Measurements from ENCODE around the gene TSPAN14. TPM values are rescaled to one million over a fixed set of nuclear protein-coding genes. Genes with fewer than 3 reads are reported as not detected.
A peak's percentile ranks its signal among the peaks of the same experiment; 100 is the strongest.

The TSPAN14 gene
- total and polyA plus RNA-seq, 2 of the 13 experiments (the other 11 are each of a cell fraction or from before 2014, with no cell fraction given) = 24.1 to 80.6 TPM

DNA sequence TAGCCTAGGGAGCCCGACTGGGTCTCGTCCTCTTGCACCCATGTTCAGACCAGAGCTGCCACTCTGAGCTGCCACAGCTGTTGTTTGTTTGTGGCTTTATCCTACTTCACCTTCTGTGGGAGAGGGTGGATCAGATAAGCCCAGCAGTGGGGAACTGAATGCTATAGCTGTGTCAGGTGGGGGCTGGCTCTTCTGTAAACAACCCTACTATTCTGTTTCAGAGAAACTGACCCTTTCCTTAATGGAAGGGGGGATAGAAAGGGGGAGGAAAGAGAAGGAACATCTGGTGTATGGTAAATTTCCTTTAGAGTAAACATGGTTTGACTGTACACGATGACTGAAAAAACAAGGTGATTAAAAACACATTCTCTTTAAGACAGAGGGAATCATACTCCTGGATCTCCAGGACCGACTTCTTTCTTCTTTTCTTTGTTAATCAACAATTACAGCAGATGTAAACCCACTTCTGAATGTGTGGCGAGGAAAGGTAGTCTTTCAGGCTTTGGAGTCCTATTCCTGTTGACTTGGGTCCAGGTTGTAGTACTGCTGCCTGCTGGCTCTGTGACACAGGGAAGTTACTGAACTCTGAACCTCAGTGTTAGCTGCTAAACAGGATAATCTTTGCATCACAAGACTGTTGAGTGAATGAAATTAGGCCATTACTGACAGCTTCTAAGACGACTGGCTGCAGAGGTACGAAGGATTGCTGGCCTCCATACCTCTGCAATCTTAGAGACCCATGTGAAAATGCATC, 39.8 kb upstream of the TSPAN14 start:
- Histone ChIP-seq H3K9ac (ENCODE audit: insufficient read depth, low read depth, low read length) (peak overlapping the region; percentile 35; the same call in 1 of the 2 replicates), H3K27ac (ENCODE audit: extremely low read length, insufficient read depth, low read length) (peak overlapping the region; percentile 72), H3K36me3 (replicated peaks in 1 of 2; ENCODE audit: control insufficient read depth in 1 of 2, insufficient read depth in 2 of 2, low read length in 2 of 2) (peaks cover 0 to 3% of the 10 kb centered on the region in 2 experiments; a peak in 1 of 5 replicates), H3K27me3 (ENCODE audit: control insufficient read depth in 1 of 2, insufficient read depth in 2 of 2, low read length in 2 of 2) (no peaks in the 10 kb centered on the region), H3K79me2 (ENCODE audit: insufficient read depth, low read length) (peaks cover 78% of the 10 kb centered on the region), H3K9me3 (ENCODE audit: low read length) (no peaks in the 10 kb centered on the region), H3K4me3 (replicated peaks in 1 of 3; ENCODE audit: insufficient read depth in 1 of 3, low read depth in 2 of 3, low read length in 3 of 3) (peak overlapping the region in 2 of 3 experiments; percentile 7 to 37; a peak in 2 of 6 replicates), H3K4me2 (ENCODE audit: low read depth, low read length) (peak overlapping the region; percentile 66), H2AFZ (ENCODE audit: low read length) (no peak overlapping the region), H4K20me1 (ENCODE audit: insufficient read depth, low read length) (peaks cover 10% of the 10 kb centered on the region; the same call in 1 of the 2 replicates), H3K4me1 (ENCODE audit: insufficient read depth, low read length) (peaks cover 76% of the 10 kb centered on the region)
- BruUV-seq (replicated peaks) = no TSS peak
- ATAC-seq (peak; percentile 82), DNase-seq (ENCODE audit: low spot score) (peak; percentile 73), FAIRE-seq (peak; percentile 94)
- intact Hi-C loops (cut with micrococcal nuclease; ENCODE audit: unreplicated experiment) = no loop called here
- POLR2A ChIA-PET = interaction anchor here (1.0 to 1.7 kb wide), 2 partner anchors 79 to 84 kb away, joined by 4 read pairs; no protein-coding TSS in a partner anchor
- 2% methylated on average over 7 of the region's 7 CpGs for WGBS (ENCODE audit: low lambda C conversion rate)
- in situ Hi-C loops (cut with HindIII; ENCODE audit: extremely low pct_ligation_motif_present, low pct_unique_long_range_greater_than_20kb) = no loop called here
- CTCF ChIA-PET (ENCODE audit: low intra/inter-chr PET ratio, low total read pairs) = no interaction called here
- TF ChIP-seq ZNF292 (CRISPR knock-in tag; IDR thresholded peaks at IDR 0.05; ENCODE audit: borderline replicate concordance, low read depth) = peak; percentile 85; the same call in 1 of the 2 replicates
- no peak for TF ChIP-seq ZNF557 (CRISPR knock-in tag; IDR thresholded peaks at IDR 0.05)
- TF ChIP-seq, protein P1, sequence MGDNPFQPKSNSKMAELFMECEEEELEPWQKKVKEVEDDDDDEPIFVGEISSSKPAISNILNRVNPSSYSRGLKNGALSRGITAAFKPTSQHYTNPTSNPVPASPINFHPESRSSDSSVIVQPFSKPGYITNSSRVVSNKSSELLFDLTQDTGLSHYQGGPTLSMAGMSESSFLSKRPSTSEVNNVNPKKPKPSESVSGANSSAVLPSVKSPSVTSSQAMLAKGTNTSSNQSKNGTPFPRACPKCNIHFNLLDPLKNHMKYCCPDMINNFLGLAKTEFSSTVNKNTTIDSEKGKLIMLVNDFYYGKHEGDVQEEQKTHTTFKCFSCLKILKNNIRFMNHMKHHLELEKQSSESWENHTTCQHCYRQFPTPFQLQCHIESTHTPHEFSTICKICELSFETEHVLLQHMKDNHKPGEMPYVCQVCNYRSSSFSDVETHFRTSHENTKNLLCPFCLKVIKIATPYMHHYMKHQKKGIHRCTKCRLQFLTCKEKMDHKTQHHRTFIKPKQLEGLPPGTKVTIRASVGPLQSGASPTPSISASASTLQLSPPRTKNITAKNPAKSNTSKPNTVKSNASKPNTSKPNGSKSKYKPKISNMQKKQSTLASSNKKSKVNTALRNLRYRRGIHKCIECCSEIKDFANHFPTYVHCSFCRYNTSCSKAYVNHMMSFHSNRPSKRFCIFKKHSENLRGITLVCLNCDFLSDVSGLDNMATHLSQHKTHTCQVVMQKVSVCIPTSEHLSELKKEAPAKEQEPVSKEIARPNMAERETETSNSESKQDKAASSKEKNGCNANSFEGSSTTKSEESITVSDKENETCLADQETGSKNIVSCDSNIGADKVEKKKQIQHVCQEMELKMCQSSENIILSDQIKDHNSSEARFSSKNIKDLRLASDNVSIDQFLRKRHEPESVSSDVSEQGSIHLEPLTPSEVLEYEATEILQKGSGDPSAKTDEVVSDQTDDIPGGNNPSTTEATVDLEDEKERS (CRISPR knock-in tag; IDR thresholded peaks at IDR 0.05) = 0 out of 2 replicates have a peak, but pooled peaks have one; percentile 32
- TF ChIP-seq, protein P2, sequence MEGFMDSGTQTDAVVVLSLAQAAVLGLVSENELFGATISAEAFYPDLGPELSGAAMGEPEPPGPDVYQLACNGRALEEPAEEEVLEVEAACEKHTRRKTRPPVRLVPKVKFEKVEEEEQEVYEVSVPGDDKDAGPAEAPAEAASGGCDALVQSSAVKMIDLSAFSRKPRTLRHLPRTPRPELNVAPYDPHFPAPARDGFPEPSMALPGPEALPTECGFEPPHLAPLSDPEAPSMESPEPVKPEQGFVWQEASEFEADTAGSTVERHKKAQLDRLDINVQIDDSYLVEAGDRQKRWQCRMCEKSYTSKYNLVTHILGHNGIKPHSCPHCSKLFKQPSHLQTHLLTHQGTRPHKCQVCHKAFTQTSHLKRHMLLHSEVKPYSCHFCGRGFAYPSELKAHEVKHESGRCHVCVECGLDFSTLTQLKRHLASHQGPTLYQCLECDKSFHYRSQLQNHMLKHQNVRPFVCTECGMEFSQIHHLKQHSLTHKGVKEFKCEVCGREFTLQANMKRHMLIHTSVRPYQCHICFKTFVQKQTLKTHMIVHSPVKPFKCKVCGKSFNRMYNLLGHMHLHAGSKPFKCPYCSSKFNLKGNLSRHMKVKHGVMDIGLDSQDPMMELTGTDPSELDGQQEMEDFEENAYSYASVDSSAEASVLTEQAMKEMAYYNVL (CRISPR knock-in tag; IDR thresholded peaks at IDR 0.05; ENCODE audit: borderline replicate concordance) = no peak
- TF ChIP-seq, protein P3, sequence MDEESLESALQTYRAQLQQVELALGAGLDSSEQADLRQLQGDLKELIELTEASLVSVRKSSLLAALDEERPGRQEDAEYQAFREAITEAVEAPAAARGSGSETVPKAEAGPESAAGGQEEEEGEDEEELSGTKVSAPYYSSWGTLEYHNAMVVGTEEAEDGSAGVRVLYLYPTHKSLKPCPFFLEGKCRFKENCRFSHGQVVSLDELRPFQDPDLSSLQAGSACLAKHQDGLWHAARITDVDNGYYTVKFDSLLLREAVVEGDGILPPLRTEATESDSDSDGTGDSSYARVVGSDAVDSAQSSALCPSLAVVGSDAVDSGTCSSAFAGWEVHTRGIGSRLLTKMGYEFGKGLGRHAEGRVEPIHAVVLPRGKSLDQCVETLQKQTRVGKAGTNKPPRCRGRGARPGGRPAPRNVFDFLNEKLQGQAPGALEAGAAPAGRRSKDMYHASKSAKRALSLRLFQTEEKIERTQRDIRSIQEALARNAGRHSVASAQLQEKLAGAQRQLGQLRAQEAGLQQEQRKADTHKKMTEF (CRISPR knock-in tag; IDR thresholded peaks at IDR 0.05) = 0 out of 2 replicates have a peak, but pooled peaks have one; percentile 30
- peak; percentile 27; the same call in 1 of the 2 replicates for TF ChIP-seq TBX2 (CRISPR knock-in tag; IDR thresholded peaks at IDR 0.05; ENCODE audit: borderline replicate concordance)
- 0 out of 2 replicates have a peak, but pooled peaks have one; percentile 25 for TF ChIP-seq MEF2D (CRISPR knock-in tag; IDR thresholded peaks at IDR 0.05)
- no peak for TF ChIP-seq ATF7 (IDR thresholded peaks at IDR 0.05)
- TF ChIP-seq ATF7 (CRISPR knock-in tag; IDR thresholded peaks at IDR 0.05) = no peak
- no peak for TF ChIP-seq HOXD1 (CRISPR knock-in tag; IDR thresholded peaks at IDR 0.05)
- TF ChIP-seq IRX3 (CRISPR knock-in tag; IDR thresholded peaks at IDR 0.05; ENCODE audit: borderline replicate concordance, low read depth) = no peak
- peak; percentile 54; the same call in 1 of the 2 replicates for TF ChIP-seq NCOR1 (IDR thresholded peaks at IDR 0.05; ENCODE audit: borderline replicate concordance, low read length)
- no peak for TF ChIP-seq MED13 (CRISPR knock-in tag; IDR thresholded peaks at IDR 0.05)
- no peak for TF ChIP-seq AKAP8 (CRISPR knock-in tag; IDR thresholded peaks at IDR 0.05)
- TF ChIP-seq SOX6 (IDR thresholded peaks at IDR 0.05) = no peak
- peak; percentile 45; the same call in 1 of the 2 replicates for TF ChIP-seq SOX6 (CRISPR knock-in tag; IDR thresholded peaks at IDR 0.05)
